ENCODE data around the gene SUMO3.

- no peak for TF ChIP-seq POLR2A (IDR thresholded peaks at IDR 0.05; ENCODE audit: low read length)
- no peak for TF ChIP-seq GATA1 (IDR thresholded peaks at IDR 0.05; ENCODE audit: low read depth, low read length)
These were observed 16.5 kb upstream of the SUMO3 start for GRCh38 chr21:44834231-44834950.

All from erythroblast (primary cell).